ENCODE results near the gene CCSER2.

GRCh38 chr10:84423719-84424118 lies 95.3 kb downstream of the CCSER2 start:
- TF ChIP-seq CTCF (IDR thresholded peaks at IDR 0.05) (no peak), POLR2A (IDR thresholded peaks at IDR 0.05) (no peak)
